K562 (cell line): Measurements from ENCODE around the gene GRIK3. TPM values are rescaled to one million over a fixed set of nuclear protein-coding genes. Genes with fewer than 3 reads are reported as not detected.

ENCODE experiments used
- ATAC-seq: fragments of 200-7000 bp; cut with Tn5 transposase; 3 replicates; pipeline ENCODE4 v1.9.1; 2020; ENCODE audit warnings: moderate library complexity
- BruUV-seq: library from RNA; stranded (reverse); fragments of 400-500 nt; replicated peaks from 2 replicates; lab custom pipeline; 2021; lab: Mats Ljungman, UMichigan
- CTCF ChIA-PET: fragments of 300-600 bp; formaldehyde crosslinking; extraction: SDS; loops from one replicate; lab custom pipeline; 2021; ENCODE audit warnings: low intra/inter-chr PET ratio; lab: Yijun Ruan, JAX
- POLR2A ChIA-PET: fragments of 300-600, 350-650 bp; sonication (Branson Sonifier 250); formaldehyde crosslinking; extraction: SDS; loops from one replicate; lab custom pipeline; 2021; ENCODE audit warnings: antibody characterized with exemption, inconsistent platforms; lab: Yijun Ruan, JAX
- DNase-seq, 4 experiments: peaks; one replicate each; pipeline versions ENCODE4 v3.0.0 to v3.0.0-alpha.2; 2011 to 2018; ENCODE audit warnings: low spot score in 3 of 4, mixed read lengths in 3 of 4; ENCODE audit errors: extremely low read depth in 1 of 4
- FAIRE-seq: peaks from 2 replicates; lab custom pipeline; 2011; peaks lifted over from hg19 to GRCh38; lab: Jason Lieb, UNC
- H2AFZ ChIP-seq: 2 replicates; pipeline ENCODE4 v1.6.0; 2011; ENCODE audit warnings: low read depth, low read length, control low read depth, inconsistent platforms
- H3K27ac ChIP-seq: fragments of 200-600 bp; 3 replicates; pipeline ENCODE4 v1.8.0; 2011; ENCODE audit warnings: low read depth, mild to moderate bottlenecking, control low read depth, inconsistent platforms, low read length, moderate library complexity, mixed read lengths; ENCODE audit errors: extremely low read depth
- H3K27me3 ChIP-seq, 2 experiments: fragments of 300-600 bp in 1 of 2; 2 replicates in 1 of 2; 3 replicates in 1 of 2; pipeline versions ENCODE4 v1.6.0 to v1.8.0; 2011; ENCODE audit warnings: inconsistent platforms in 2 of 2, low read length in 2 of 2, mild to moderate bottlenecking in 1 of 2, mixed read lengths in 1 of 2, moderate library complexity in 1 of 2; ENCODE audit not compliant: control insufficient read depth in 2 of 2, insufficient read depth in 2 of 2
- H3K36me3 ChIP-seq: fragments of 300-600 bp; 3 replicates; pipeline ENCODE4 v1.8.0; 2011; ENCODE audit warnings: mild to moderate bottlenecking, low read length, inconsistent platforms; ENCODE audit not compliant: control insufficient read depth, insufficient read depth
- H3K4me1 ChIP-seq, 2 experiments: fragments of 200-600 bp in 1 of 2; replicated peaks in 1 of 2; 2 replicates in 1 of 2; 3 replicates in 1 of 2; pipeline versions ENCODE4 v1.5.1 to v1.8.0; 2011; ENCODE audit warnings: inconsistent platforms in 2 of 2, low read length in 2 of 2, mild to moderate bottlenecking in 1 of 2, mixed read lengths in 1 of 2, moderate library complexity in 1 of 2; ENCODE audit not compliant: control insufficient read depth in 2 of 2, insufficient read depth in 2 of 2
- H3K4me2 ChIP-seq: 2 replicates; pipeline ENCODE4 v1.6.1; 2011; ENCODE audit warnings: low read length, control low read depth, inconsistent platforms, mixed read lengths; ENCODE audit not compliant: insufficient read depth
- H3K4me3 ChIP-seq: fragments of 200-600 bp; sonication (generic), shearing (Covaris generic); 2 replicates; pipeline ENCODE4 v1.5.1; 2016; ENCODE audit warnings: control low read depth, inconsistent platforms
- H3K79me2 ChIP-seq: fragments of 200-600 bp; 3 replicates; pipeline ENCODE4 v1.8.0; 2011; ENCODE audit warnings: low read length, inconsistent platforms; ENCODE audit not compliant: control insufficient read depth, insufficient read depth
- H3K9ac ChIP-seq, 2 experiments: 2 replicates each; pipeline versions ENCODE4 v1.6.0 to v1.6.1; 2011; ENCODE audit warnings: low read depth in 2 of 2, low read length in 2 of 2, control low read depth in 1 of 2, inconsistent platforms in 1 of 2, mild to moderate bottlenecking in 1 of 2, mixed read lengths in 1 of 2; ENCODE audit not compliant: insufficient read depth in 1 of 2
- H3K9me1 ChIP-seq: one replicate; pipeline ENCODE4 v1.6.0; 2011; ENCODE audit warnings: inconsistent platforms, mild to moderate bottlenecking, low read length, moderate library complexity; ENCODE audit not compliant: control insufficient read depth, insufficient read depth
- H3K9me3 ChIP-seq: replicated peaks from 2 replicates; pipeline ENCODE4 v1.5.1; 2011; ENCODE audit warnings: low read depth, low read length, inconsistent platforms; ENCODE audit not compliant: control insufficient read depth, insufficient read depth
- H4K20me1 ChIP-seq: replicated peaks from 2 replicates; pipeline ENCODE4 v1.6.1; 2011; ENCODE audit warnings: low read length, inconsistent platforms, mixed read lengths; ENCODE audit not compliant: control insufficient read depth, insufficient read depth
- HDAC3 ChIP-seq: fragments of 450-650 bp; IDR thresholded peaks from 2 replicates; pipeline ENCODE4 v1.6.1; 2018; ENCODE audit warnings: borderline replicate concordance, mild to moderate bottlenecking, moderate library complexity; ENCODE audit not compliant: partially characterized antibody
- HNRNPLL ChIP-seq: fragments of 200-400 bp; formaldehyde crosslinking; IDR thresholded peaks from 2 replicates; pipeline ENCODE4 v1.6.1; 2017; ENCODE audit warnings: low read length, low read depth, mild to moderate bottlenecking; ENCODE audit not compliant: poor library complexity, severe bottlenecking
- KAT2B ChIP-seq: IDR thresholded peaks from one replicate; pipeline ENCODE4 v1.6.1; 2012; ENCODE audit warnings: low read depth, mild to moderate bottlenecking, control low read depth, inconsistent platforms, low read length, moderate library complexity
- MEF2A ChIP-seq: IDR thresholded peaks from 2 replicates; pipeline ENCODE4 v1.6.1; 2011; ENCODE audit warnings: low read depth, mild to moderate bottlenecking, low read length, moderate library complexity; ENCODE audit not compliant: control insufficient read depth
- NFE2 ChIP-seq: IDR thresholded peaks from 2 replicates; pipeline ENCODE4 v1.6.1; 2014; ENCODE audit warnings: antibody characterized with exemption, low read depth
- NRF1 ChIP-seq, 2 experiments: fragments of 450-650 bp; IDR thresholded peaks in 1 of 2; conservative IDR thresholded peaks in 1 of 2; 2 replicates each; pipeline ENCODE4 v1.6.1; 2014; ENCODE audit warnings: mild to moderate bottlenecking in 2 of 2
- SIN3A ChIP-seq, 2 experiments: fragments of 150-350 bp in 1 of 2; IDR thresholded peaks; 2 replicates each; pipeline ENCODE4 v1.6.1; 2011 to 2016; ENCODE audit warnings: borderline replicate concordance in 2 of 2, low read depth in 2 of 2, low read length in 2 of 2, mild to moderate bottlenecking in 2 of 2, moderate library complexity in 2 of 2; ENCODE audit not compliant: control insufficient read depth in 1 of 2
- ZNF551 ChIP-seq: fragments of 250-450 bp; sonication (Bioruptor Pico); IDR thresholded peaks from 2 replicates; pipeline ENCODE4 v1.5.0; 2021; ENCODE audit warnings: mild to moderate bottlenecking, moderate library complexity
- ZSCAN32 ChIP-seq: fragments of 450-650 bp; formaldehyde crosslinking; IDR thresholded peaks from 2 replicates; pipeline ENCODE4 v1.4.0; 2020; ENCODE audit warnings: mild to moderate bottlenecking, moderate library complexity
- WGBS: fragments of 100-300 bp; shearing (Covaris generic); methylation state at CpG from one replicate; pipeline ENCODE4 v1.1.6; 2016; ENCODE audit warnings: low coverage, mixed read lengths; ENCODE audit not compliant: insufficient coverage; ENCODE audit errors: missing lambda C conversion rate; 5-methylcytosine and 5-hydroxymethylcytosine counted together
- in situ Hi-C: fragments of 300-500 bp; cut with MboI; formaldehyde crosslinking; loops from 4 replicates; pipeline ENCODE4 v1.15.0; 2018; ENCODE audit warnings: inconsistent platforms, mixed read lengths
- intact Hi-C: fragments of 100-400 bp; cut with micrococcal nuclease; formaldehyde crosslinking; loops from 2 replicates; pipeline ENCODE4 v1.14.2; 2022
- polyA plus RNA-seq, 8 experiments: library from polyadenylated mRNA; depleted of rRNA in 4 of 8; stranded (reverse) in 5 of 8; unstranded in 3 of 8; fragments of >200 nt; fragmentation: Nextera tagmentation in 2 of 8; fragmentation: Illumina TruSeq in 1 of 8; extraction: Ambion mirVana in 2 of 8; extraction: Trizol in 1 of 8; gene quantifications; 2 replicates each; pipeline versions ENCODE4 v1.2.1 to v1.2.3, GENCODE V29; 2011 to 2014; ENCODE audit warnings: inconsistent platforms in 1 of 8, missing spikeins in 1 of 8
- total RNA-seq, 7 experiments: library from RNA; depleted of rRNA in 6 of 7; stranded (reverse); fragments of >200 nt in 6 of 7; fragmentation: Illumina TruSeq in 2 of 7; extraction: Trizol in 2 of 7; gene quantifications; 2 replicates each; pipeline versions ENCODE4 v1.2.1 to v1.2.3, GENCODE V29; 2011 to 2021; ENCODE audit warnings: low replicate concordance in 1 of 7
- TF ChIP-seq, protein P1 (sequence below): IDR thresholded peaks from 3 replicates; pipeline ENCODE4 v1.6.1; 2011; ENCODE audit warnings: borderline replicate concordance, mild to moderate bottlenecking; ENCODE audit not compliant: insufficient read length, insufficient read depth
- TF ChIP-seq, protein P2 (sequence below): sonication (generic); formaldehyde crosslinking; IDR thresholded peaks from 2 replicates; pipeline ENCODE4 v1.8.0; 2022; ENCODE audit warnings: missing genetic modification reagents, mild to moderate bottlenecking, borderline replicate concordance

The GRIK3 gene
- total and polyA plus RNA-seq, 9 of the 15 experiments (the other 6 are each of a cell fraction or from before 2014, with no cell fraction given): not detected

DNA sequence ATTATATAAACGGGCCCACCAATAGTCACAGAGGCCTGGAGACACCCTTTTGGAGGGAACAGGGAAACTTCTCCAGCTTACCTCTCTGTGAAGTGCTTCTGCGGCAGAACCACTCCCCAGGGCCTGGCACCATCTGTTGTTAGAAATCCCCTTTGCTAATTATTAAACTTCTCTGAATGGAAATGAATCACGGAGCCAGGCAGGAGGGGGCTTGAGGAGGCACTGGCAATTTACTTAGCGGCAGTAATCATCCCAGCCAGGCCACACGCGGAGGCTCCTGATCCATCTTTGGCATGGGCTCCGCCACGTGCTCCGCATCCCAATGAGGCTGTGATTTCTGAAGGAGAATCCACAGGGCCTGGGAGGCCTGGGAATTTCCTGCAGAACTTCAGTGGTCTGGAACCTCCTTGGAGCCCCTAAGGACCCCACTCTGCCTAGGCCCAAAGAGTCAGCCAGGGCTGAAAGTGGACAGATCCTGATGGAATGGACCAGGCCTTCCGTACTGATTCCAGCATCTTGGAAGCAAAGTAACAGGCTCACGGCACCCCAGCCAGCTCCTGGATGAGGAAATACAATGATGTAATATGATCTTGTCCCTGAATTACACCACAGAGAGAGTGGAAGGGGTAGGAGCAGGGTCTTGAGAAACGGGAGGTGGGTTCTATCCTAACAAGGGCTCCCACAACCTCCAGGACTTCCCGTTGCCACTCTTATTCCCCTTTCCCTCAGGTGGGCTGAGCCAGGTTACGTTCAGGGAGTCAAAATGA is 62.3 kb downstream of the GRIK3 start:
- no peak for TF ChIP-seq HDAC3
- Histone ChIP-seq H3K27ac (no peak overlapping the region), H3K9me1 (no peaks in the 10 kb centered on the region), H3K36me3 (no peaks in the 10 kb centered on the region), H3K27me3 (peaks cover 0 to 9% of the 10 kb centered on the region in 2 experiments; a peak in 2 of 5 replicates), H3K9ac (no peak overlapping the region), H3K4me2 (no peak overlapping the region), H3K9me3 (no peaks in the 10 kb centered on the region), H3K4me1 (no peaks in the 10 kb centered on the region), H2AFZ (no peak overlapping the region), H3K79me2 (no peaks in the 10 kb centered on the region), H4K20me1 (no peaks in the 10 kb centered on the region; the same call in 1 of the 2 replicates), H3K4me3 (no peak overlapping the region)
- DNase-seq (no peak), ATAC-seq (no peak), FAIRE-seq (no peak)
- CTCF ChIA-PET: no interaction called here
- BruUV-seq: no TSS peak
- in situ Hi-C loops: no loop called here
- POLR2A ChIA-PET: no interaction called here
- WGBS: under 1% methylated on average over 14 of the region's 14 CpGs
- intact Hi-C loops: no loop called here

DNA sequence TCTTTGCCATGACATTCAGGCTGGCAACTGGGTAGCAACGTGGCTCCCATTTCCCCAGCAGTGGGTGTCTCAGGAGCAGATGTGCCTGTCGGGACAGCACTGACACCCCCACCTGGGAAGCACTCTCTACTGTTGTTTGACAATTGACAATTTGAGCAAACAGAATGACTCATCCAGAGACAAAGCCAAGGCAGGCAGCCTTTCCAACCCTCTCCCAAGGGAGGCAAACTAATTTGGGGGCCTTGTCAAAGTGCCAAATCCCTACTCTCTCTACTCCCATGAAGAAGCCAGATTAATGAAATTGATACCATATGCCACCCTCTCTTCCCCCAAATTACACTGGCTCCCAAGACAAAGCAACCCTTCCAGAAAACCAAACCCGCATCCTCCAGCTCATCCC is 65.6 kb downstream of the GRIK3 start:
- 0% methylated on average over 3 of the region's 3 CpGs for WGBS
- Histone ChIP-seq H3K27ac (no peak overlapping the region), H3K4me3 (no peak overlapping the region), H3K36me3 (no peaks in the 10 kb centered on the region), H3K4me1 (no peaks in the 10 kb centered on the region), H3K9me1 (no peaks in the 10 kb centered on the region), H4K20me1 (peaks cover 9% of the 10 kb centered on the region; the same call in 1 of the 2 replicates), H3K27me3 (peaks cover 0 to 9% of the 10 kb centered on the region in 2 experiments; a peak in 2 of 5 replicates), H3K9ac (no peak overlapping the region), H2AFZ (no peak overlapping the region), H3K79me2 (no peaks in the 10 kb centered on the region), H3K4me2 (no peak overlapping the region), H3K9me3 (no peaks in the 10 kb centered on the region)
- CTCF ChIA-PET: no interaction called here
- intact Hi-C loops: no loop called here
- in situ Hi-C loops: no loop called here
- FAIRE-seq (no peak), DNase-seq (no peak), ATAC-seq (no peak)
- BruUV-seq: no TSS peak
- POLR2A ChIA-PET: no interaction called here
- TF ChIP-seq MEF2A (no peak), ZNF551 (CRISPR knock-in tag) (no peak), KAT2B (no peak), NRF1 (conservative IDR thresholded peaks at IDR 0.05 in 1 of 2, IDR thresholded peaks at IDR 0.05 in 1 of 2) (no peak), SIN3A (IDR thresholded peaks at IDR 0.05; ENCODE audit: borderline replicate concordance in 2 of 2, control insufficient read depth in 1 of 2, low read depth in 2 of 2, low read length in 2 of 2) (no peak), HNRNPLL (no peak), NFE2 (no peak), ZSCAN32 (CRISPR knock-in tag) (no peak)
- TF ChIP-seq, protein P1, sequence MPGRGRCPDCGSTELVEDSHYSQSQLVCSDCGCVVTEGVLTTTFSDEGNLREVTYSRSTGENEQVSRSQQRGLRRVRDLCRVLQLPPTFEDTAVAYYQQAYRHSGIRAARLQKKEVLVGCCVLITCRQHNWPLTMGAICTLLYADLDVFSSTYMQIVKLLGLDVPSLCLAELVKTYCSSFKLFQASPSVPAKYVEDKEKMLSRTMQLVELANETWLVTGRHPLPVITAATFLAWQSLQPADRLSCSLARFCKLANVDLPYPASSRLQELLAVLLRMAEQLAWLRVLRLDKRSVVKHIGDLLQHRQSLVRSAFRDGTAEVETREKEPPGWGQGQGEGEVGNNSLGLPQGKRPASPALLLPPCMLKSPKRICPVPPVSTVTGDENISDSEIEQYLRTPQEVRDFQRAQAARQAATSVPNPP: no peak
- TF ChIP-seq, protein P2, sequence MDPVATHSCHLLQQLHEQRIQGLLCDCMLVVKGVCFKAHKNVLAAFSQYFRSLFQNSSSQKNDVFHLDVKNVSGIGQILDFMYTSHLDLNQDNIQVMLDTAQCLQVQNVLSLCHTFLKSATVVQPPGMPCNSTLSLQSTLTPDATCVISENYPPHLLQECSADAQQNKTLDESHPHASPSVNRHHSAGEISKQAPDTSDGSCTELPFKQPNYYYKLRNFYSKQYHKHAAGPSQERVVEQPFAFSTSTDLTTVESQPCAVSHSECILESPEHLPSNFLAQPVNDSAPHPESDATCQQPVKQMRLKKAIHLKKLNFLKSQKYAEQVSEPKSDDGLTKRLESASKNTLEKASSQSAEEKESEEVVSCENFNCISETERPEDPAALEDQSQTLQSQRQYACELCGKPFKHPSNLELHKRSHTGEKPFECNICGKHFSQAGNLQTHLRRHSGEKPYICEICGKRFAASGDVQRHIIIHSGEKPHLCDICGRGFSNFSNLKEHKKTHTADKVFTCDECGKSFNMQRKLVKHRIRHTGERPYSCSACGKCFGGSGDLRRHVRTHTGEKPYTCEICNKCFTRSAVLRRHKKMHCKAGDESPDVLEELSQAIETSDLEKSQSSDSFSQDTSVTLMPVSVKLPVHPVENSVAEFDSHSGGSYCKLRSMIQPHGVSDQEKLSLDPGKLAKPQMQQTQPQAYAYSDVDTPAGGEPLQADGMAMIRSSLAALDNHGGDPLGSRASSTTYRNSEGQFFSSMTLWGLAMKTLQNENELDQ: no peak
